D721Med (cell line): ENCODE results near the gene TMEM127.
"Not testable (repeated sequence)": the region's sequence is repeated elsewhere in the genome, so short reads cannot be mapped to it uniquely, and the experiment has no call there.

Source experiments
- DNase-seq: peaks from one replicate; pipeline ENCODE4 v3.0.0; 2011; ENCODE audit warnings: low spot score; ENCODE audit not compliant: insufficient read length
- FAIRE-seq: peaks from 2 replicates; lab custom pipeline; 2011; peaks lifted over from hg19 to GRCh38; lab: Jason Lieb, UNC
- TF ChIP-seq, protein P1 (sequence below): IDR thresholded peaks from 2 replicates; pipeline ENCODE4 v1.5.1; 2012; ENCODE audit warnings: mild to moderate bottlenecking, control low read depth; ENCODE audit not compliant: insufficient read depth; ENCODE audit errors: missing control alignments

TMEM127 gene

DNA sequence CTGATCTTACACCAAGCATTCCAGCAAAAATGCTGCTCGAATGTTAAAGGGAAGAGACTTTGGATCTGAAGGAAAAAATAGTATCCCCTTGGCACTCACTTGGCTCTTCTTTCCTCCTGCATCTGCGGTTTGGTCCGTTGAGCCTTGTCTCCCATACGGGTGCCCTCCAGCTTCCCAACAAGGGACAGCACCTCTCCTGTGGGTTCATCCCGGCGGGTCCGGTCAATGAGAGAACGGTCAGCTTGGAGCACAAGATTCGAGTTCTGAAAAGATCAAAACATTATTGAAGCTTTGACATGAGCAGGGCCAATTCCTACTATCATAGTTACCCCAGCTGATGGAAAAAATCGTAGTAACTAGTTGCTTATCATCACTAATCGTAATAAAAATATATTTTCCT is 38.8 kb upstream of the TMEM127 start:
- TF ChIP-seq, protein P1, sequence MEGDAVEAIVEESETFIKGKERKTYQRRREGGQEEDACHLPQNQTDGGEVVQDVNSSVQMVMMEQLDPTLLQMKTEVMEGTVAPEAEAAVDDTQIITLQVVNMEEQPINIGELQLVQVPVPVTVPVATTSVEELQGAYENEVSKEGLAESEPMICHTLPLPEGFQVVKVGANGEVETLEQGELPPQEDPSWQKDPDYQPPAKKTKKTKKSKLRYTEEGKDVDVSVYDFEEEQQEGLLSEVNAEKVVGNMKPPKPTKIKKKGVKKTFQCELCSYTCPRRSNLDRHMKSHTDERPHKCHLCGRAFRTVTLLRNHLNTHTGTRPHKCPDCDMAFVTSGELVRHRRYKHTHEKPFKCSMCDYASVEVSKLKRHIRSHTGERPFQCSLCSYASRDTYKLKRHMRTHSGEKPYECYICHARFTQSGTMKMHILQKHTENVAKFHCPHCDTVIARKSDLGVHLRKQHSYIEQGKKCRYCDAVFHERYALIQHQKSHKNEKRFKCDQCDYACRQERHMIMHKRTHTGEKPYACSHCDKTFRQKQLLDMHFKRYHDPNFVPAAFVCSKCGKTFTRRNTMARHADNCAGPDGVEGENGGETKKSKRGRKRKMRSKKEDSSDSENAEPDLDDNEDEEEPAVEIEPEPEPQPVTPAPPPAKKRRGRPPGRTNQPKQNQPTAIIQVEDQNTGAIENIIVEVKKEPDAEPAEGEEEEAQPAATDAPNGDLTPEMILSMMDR, result no peak
- no peak for FAIRE-seq

DNA sequence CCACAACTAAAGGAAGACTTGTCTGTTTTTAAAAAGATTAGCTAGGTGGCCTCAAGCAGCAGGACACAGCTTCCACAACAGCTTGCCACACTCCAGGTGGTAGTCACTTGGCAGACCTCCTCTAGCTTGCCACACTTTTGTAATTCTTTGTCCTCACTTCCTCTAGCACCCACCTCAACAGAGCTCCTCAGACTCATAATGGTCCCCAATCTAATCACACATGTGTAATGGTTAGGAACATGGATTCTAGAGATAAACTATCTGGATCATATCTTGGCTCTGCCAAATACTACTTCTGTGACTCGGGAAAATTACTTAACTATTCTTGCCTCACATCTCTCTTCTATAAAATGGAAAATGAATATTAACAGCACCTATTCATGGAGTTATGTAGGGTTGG is 36.1 kb upstream of the TMEM127 start:
- TF ChIP-seq, protein P1, result no peak

More for the DNA sequence above, 38.8 kb upstream of the TMEM127 start:
- DNase-seq, result no peak

DNA sequence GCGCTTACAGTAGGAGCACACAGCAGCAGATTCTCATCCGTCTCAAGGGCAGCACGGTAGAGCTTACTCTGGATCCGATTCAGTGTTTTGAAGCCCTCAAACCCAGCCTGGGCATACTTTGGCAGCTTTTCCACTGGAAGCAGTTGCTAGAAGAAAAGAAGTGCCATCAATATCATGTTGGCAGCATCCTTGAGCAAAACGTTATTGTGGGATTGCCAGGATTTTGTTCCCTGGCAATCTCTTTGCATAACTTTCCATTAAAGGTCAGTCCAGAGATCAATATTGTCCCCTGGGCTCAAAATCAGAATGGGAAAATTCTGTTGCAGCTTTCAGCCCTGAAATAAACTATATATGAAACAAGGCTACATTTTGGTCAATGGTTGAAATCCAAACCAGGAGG is 31.1 kb upstream of the TMEM127 start:
- FAIRE-seq (no peak), DNase-seq (no peak)
- TF ChIP-seq, protein P1, result no peak

More for the DNA sequence above, 36.1 kb upstream of the TMEM127 start:
- no peak for DNase-seq
- no peak for FAIRE-seq

DNA sequence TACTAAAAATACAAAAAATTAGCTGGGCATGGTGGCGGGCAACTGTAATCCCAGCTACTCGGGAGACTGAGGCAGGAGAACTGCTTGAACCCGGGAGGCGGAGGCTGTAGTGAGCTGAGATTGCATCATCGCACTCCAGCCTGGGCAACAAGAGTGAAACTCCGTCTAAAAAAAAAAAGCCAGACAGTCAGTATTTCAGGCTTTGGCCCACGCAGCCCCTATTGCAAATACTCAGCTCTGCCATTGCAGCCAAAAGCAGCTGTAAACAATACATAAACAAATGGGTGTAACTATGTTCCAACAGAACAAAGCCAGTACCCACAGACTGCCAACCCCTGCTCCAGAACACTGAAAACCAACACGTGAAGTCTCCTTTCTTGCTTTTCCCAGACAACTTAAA is 28.5 kb upstream of the TMEM127 start:
- DNase-seq, FAIRE-seq: not testable (repeated sequence)

DNA sequence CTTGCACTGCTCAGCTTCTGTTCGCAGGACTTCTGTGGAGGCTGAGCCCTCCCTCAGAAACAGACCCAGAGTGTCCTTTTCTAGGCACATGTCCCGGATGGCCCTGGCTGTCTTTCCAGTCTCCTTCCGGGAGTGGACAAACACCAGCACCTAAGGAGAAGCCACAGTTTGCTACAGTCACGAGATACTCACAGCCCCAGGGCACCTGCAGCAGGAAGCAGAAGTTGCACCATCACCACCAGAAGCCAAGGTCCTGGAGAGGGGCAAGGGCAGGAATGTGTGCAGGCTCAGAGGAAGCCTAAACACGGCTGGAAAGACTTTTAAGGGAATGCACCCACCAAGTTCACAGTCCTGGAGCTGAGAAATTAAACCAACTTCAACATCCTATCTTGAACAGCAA is 26.0 kb upstream of the TMEM127 start:
- no peak for DNase-seq
- no peak for FAIRE-seq
- TF ChIP-seq, protein P1, result no peak

DNA sequence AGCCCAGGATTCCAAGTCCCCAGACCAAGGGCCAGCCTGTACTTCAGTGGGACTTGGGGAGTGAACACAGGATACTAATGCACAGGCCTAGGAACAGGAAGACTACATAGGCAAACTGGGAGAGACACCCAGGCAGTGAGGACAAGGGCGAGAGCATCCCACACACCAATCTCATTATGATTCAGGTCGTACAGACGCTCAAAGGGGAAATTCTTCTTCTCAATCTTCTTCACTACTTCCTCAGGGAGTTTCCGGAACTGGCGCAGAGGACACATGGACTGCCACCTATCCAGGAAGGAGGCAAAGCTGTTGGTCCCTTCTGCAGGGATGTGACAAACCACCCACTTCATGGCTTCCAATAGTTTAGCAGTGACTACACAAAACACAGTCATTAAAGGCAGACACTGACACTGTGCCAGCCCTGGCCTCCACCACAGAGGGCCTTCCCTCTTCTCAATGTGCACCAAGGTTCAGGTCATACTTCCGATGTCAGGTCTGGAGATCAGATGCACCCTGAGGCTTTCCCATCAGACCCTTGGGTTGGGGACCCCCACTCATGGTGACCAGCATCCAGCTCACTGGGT is 21.6 kb upstream of the TMEM127 start:
- TF ChIP-seq, protein P1, result no peak
- FAIRE-seq (no peak), DNase-seq (no peak)

DNA sequence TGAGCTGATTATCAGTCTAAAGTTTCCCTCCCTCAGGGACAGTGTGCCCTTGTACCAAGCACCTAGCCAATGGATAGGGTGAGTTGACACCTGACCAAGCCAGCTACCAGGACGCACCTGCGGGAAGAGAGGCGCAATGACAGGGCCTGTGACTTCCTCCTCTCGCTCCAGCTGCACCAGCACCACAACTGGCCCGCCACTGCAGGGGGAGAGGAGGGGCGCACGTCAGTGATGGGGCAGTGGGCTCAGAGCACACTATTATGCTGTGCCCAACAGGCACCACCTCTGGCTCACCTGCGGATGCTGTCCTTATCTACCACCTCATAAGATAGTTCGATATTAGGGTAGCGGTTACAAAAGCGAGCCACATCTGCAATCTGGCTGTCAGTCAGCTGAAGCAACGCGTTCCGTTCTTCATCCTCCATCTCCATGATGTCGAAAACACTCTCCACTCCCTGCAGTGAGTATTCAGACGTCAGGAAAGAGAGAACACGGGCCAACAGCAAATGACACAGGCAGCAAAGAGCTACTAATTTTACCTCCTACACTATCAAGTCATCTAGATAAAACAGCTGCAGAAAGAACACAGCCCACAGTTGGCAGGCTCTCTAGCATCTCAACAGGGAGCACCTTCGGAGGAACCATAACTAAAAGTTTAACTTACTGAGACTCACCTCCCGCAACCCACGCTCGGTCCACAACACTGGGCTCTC is 11.1 kb upstream of the TMEM127 start:
- TF ChIP-seq, protein P1, result no peak
- no peak for FAIRE-seq
- no peak for DNase-seq
